IMR-90 (cell line): ENCODE measurements around the gene ZNF695.

Source experiments
- BHLHE40 ChIP-seq: fragments of 150-350 bp; IDR thresholded peaks from 2 replicates; pipeline ENCODE4 v1.6.1; 2016; ENCODE audit warnings: mild to moderate bottlenecking, low read depth, low read length
- POLR2A ChIP-seq: IDR thresholded peaks from 2 replicates; pipeline ENCODE4 v1.6.1; 2012; ENCODE audit warnings: mild to moderate bottlenecking, low read depth, low read length
- TF ChIP-seq, protein P1 (sequence below): conservative IDR thresholded peaks from 2 replicates; pipeline ENCODE4 v1.5.1; 2012; ENCODE audit warnings: mild to moderate bottlenecking, low read depth, low read length, improper control_type of control experiment

DNA sequence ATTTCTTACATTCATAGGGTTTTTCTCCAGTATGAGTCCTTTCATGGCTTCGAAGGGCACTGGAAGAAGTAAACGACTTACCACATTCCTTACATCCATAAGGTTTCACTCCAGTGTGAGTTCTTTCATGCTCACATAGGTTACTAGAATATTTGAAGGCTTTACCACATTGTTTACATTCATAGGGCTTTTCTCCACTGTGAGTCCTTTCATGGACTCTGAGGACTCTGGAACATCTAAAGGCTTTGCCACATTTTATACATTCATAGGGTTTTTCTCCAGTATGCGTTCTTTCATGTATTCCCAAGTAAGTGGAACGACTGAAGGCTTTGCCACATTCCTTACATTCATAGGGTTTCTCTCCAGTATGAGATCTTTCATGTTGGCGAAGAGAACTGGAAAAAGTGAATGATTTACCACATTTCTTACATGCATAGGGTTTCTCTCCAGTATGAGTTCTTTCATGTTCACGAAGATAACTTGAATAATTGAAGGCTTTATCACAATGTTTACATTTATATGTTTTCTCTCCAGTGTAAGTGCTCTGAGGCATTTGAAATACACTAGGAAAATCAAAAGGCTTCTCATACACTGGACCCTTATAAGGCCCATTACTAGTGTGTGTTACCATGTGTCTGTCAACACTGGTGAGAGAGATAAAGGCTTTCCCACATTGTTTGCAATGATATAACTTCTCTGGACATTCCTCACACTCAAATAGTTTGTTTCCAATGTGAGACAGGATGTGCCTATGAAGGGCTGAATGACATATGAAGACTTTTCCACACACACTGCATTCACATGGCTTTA is 29.9 kb upstream of the ZNF695 start:
- TF ChIP-seq POLR2A (no peak), BHLHE40 (no peak)
- TF ChIP-seq, protein P1, sequence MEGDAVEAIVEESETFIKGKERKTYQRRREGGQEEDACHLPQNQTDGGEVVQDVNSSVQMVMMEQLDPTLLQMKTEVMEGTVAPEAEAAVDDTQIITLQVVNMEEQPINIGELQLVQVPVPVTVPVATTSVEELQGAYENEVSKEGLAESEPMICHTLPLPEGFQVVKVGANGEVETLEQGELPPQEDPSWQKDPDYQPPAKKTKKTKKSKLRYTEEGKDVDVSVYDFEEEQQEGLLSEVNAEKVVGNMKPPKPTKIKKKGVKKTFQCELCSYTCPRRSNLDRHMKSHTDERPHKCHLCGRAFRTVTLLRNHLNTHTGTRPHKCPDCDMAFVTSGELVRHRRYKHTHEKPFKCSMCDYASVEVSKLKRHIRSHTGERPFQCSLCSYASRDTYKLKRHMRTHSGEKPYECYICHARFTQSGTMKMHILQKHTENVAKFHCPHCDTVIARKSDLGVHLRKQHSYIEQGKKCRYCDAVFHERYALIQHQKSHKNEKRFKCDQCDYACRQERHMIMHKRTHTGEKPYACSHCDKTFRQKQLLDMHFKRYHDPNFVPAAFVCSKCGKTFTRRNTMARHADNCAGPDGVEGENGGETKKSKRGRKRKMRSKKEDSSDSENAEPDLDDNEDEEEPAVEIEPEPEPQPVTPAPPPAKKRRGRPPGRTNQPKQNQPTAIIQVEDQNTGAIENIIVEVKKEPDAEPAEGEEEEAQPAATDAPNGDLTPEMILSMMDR, result no peak
